ENCODE measurements around the gene DDX3Y. TPM values are rescaled to one million over a fixed set of nuclear protein-coding genes. Genes with fewer than 3 reads are reported as not detected.

DDX3Y gene
- total RNA-seq, 1 experiment from 2014 or later, result not detected

DNA sequence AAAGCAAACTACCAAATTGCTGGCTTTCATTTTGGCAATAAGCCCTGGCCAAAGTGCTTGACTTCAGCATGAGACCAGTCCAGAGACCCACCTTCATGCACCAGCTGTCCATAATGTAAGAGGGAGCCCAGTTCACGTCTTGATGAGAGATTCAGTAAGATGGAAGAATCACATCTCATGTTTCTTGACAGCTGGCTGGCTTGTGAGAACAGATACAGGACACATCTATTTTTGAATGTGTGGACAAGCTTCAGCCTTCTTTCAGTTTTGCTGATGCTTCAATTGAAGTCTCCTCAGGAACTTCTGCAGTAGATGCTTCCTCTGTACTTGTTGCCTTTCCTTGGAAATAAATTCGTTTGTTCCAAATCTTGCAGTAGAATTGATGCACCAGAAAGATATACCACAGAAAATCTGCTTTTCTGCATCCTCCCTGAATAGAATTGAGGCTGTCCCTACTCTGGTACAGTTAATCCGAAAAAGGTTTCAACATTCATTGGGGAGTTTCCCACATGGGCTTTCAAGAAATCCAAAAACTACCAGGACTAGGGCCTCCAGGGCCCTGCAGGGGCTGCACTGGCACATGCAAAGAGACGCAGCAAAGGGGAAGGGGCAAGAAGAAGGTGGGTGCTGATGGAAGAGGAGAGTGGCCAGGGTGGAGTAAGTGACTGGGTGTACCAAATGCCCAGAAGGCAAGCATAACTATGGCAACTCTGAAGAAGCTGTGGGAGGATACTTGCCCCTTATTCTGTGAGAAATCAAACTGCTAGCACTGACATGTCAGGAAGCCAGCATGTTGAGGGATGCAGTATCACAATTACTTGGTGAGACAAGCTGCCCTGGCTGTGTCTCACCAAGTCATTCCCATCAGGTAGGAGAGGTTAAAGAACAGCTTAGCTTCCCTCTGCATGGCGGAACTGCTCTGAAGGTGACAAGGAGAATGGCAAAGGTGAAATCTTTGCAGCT, 37.3 kb downstream of the DDX3Y start:
- Histone ChIP-seq H3K36me3 (ENCODE audit: low read depth) (no peaks in the 10 kb centered on the region), H3K79me2 (ENCODE audit: low read depth) (no peaks in the 10 kb centered on the region), H3F3A (ENCODE audit: insufficient read depth, low read depth) (no peaks in the 10 kb centered on the region), H3K4me2 (no peak overlapping the region), H3K27me3 (ENCODE audit: insufficient read depth, low read depth) (no peaks in the 10 kb centered on the region), H3K9me2 (ENCODE audit: insufficient read depth) (no peaks in the 10 kb centered on the region), H4K20me1 (ENCODE audit: insufficient read depth) (no peaks in the 10 kb centered on the region), H3K4me3 (no peak overlapping the region), H3K4me1 (replicated peaks; ENCODE audit: insufficient read depth) (no peaks in the 10 kb centered on the region), H3K9me3 (ENCODE audit: insufficient read depth, low read depth) (no peaks in the 10 kb centered on the region), H3K27ac (no peak overlapping the region), H2AFZ (no peak overlapping the region)
- POLR2A ChIA-PET (ENCODE audit: unreplicated experiment), result no interaction called here
- no peak for DNase-seq
- CTCF ChIA-PET, result no interaction called here
- BruUV-seq (replicated peaks), result no TSS peak
- TF ChIP-seq EZH2 (IDR thresholded peaks at IDR 0.05; ENCODE audit: low read depth), result no peak
- TF ChIP-seq, protein P1, sequence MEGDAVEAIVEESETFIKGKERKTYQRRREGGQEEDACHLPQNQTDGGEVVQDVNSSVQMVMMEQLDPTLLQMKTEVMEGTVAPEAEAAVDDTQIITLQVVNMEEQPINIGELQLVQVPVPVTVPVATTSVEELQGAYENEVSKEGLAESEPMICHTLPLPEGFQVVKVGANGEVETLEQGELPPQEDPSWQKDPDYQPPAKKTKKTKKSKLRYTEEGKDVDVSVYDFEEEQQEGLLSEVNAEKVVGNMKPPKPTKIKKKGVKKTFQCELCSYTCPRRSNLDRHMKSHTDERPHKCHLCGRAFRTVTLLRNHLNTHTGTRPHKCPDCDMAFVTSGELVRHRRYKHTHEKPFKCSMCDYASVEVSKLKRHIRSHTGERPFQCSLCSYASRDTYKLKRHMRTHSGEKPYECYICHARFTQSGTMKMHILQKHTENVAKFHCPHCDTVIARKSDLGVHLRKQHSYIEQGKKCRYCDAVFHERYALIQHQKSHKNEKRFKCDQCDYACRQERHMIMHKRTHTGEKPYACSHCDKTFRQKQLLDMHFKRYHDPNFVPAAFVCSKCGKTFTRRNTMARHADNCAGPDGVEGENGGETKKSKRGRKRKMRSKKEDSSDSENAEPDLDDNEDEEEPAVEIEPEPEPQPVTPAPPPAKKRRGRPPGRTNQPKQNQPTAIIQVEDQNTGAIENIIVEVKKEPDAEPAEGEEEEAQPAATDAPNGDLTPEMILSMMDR (conservative IDR thresholded peaks at IDR 0.05), result no peak
- intact Hi-C loops (cut with micrococcal nuclease; ENCODE audit: unreplicated experiment), result no loop called here

Other genes starting within 250 kb of the DDX3Y start
- gene USP9Y, start 203.6 kb upstream of the DDX3Y start, total RNA-seq (2021), result not detected in 2 replicates

Measured in PC-9 (cell line).